WTC11 (cell line): ENCODE results near the gene ZCCHC10.

ENCODE experiments used
- CTCF ChIP-seq: fragments of 200-600 bp; IDR thresholded peaks from 2 replicates; pipeline ENCODE4 v1.8.0; 2022; ENCODE audit warnings: antibody characterized with exemption
- ELF4 ChIP-seq: sonication (generic); formaldehyde crosslinking; IDR thresholded peaks from 2 replicates; pipeline ENCODE4 v1.8.1; 2022; ENCODE audit warnings: low read depth, mild to moderate bottlenecking, moderate library complexity, missing genetic modification reagents
- ETV6 ChIP-seq: sonication (generic); formaldehyde crosslinking; IDR thresholded peaks from 2 replicates; pipeline ENCODE4 v1.8.1; 2022; ENCODE audit warnings: mild to moderate bottlenecking, missing genetic modification reagents
- FOXK1 ChIP-seq: sonication (generic); formaldehyde crosslinking; IDR thresholded peaks from 2 replicates; pipeline ENCODE4 v1.8.0; 2022; ENCODE audit warnings: mild to moderate bottlenecking, moderate library complexity, missing genetic modification reagents
- KAT7 ChIP-seq: sonication (generic); formaldehyde crosslinking; IDR thresholded peaks from 2 replicates; pipeline ENCODE4 v1.8.1; 2023; ENCODE audit warnings: missing genetic modification reagents, mild to moderate bottlenecking, borderline replicate concordance
- MAX ChIP-seq: sonication (generic); formaldehyde crosslinking; IDR thresholded peaks from 2 replicates; pipeline ENCODE4 v1.8.0; 2022; ENCODE audit warnings: mild to moderate bottlenecking, missing genetic modification reagents
- NFE2L1 ChIP-seq: sonication (generic); formaldehyde crosslinking; IDR thresholded peaks from 2 replicates; pipeline ENCODE4 v1.8.1; 2023; ENCODE audit warnings: missing genetic modification reagents
- NFYB ChIP-seq: sonication (generic); formaldehyde crosslinking; conservative IDR thresholded peaks from 2 replicates; pipeline ENCODE4 v1.8.0; 2022; ENCODE audit warnings: low read depth, missing genetic modification reagents
- PRDM15 ChIP-seq: sonication (generic); formaldehyde crosslinking; IDR thresholded peaks from 2 replicates; pipeline ENCODE4 v1.8.0; 2022; ENCODE audit warnings: missing genetic modification reagents
- SP1 ChIP-seq: sonication (generic); formaldehyde crosslinking; conservative IDR thresholded peaks from 2 replicates; pipeline ENCODE4 v1.8.1; 2022; ENCODE audit warnings: missing genetic modification reagents
- ZNF232 ChIP-seq: sonication (generic); formaldehyde crosslinking; IDR thresholded peaks from 2 replicates; pipeline ENCODE4 v1.8.0; 2022; ENCODE audit warnings: mild to moderate bottlenecking, missing genetic modification reagents
- TF ChIP-seq, protein P1 (sequence below): sonication (generic); formaldehyde crosslinking; IDR thresholded peaks from 2 replicates; pipeline ENCODE4 v1.8.1; 2023; ENCODE audit warnings: mild to moderate bottlenecking, missing genetic modification reagents
- TF ChIP-seq, protein P2 (sequence below): fragments of 250-450 bp; sonication (Bioruptor Pico); IDR thresholded peaks from 2 replicates; pipeline ENCODE4 v2.1.2; 2022; ENCODE audit warnings: mild to moderate bottlenecking, moderate library complexity
- TF ChIP-seq, protein P3 (sequence below): sonication (generic); formaldehyde crosslinking; IDR thresholded peaks from 2 replicates; pipeline ENCODE4 v1.8.1; 2022; ENCODE audit warnings: missing genetic modification reagents, borderline replicate concordance

- TF ChIP-seq CTCF (no peak), FOXK1 (CRISPR knock-in tag) (no peak), MAX (CRISPR knock-in tag) (no peak), NFYB (CRISPR knock-in tag) (no peak), ZNF232 (no peak), KAT7 (no peak), PRDM15 (CRISPR knock-in tag) (no peak), ETV6 (CRISPR knock-in tag) (no peak), SP1 (CRISPR knock-in tag) (no peak), NFE2L1 (CRISPR knock-in tag) (no peak), ELF4 (CRISPR knock-in tag) (no peak)
- TF ChIP-seq, protein P1, sequence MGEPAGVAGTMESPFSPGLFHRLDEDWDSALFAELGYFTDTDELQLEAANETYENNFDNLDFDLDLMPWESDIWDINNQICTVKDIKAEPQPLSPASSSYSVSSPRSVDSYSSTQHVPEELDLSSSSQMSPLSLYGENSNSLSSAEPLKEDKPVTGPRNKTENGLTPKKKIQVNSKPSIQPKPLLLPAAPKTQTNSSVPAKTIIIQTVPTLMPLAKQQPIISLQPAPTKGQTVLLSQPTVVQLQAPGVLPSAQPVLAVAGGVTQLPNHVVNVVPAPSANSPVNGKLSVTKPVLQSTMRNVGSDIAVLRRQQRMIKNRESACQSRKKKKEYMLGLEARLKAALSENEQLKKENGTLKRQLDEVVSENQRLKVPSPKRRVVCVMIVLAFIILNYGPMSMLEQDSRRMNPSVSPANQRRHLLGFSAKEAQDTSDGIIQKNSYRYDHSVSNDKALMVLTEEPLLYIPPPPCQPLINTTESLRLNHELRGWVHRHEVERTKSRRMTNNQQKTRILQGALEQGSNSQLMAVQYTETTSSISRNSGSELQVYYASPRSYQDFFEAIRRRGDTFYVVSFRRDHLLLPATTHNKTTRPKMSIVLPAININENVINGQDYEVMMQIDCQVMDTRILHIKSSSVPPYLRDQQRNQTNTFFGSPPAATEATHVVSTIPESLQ (CRISPR knock-in tag), result no peak
- TF ChIP-seq, protein P2, sequence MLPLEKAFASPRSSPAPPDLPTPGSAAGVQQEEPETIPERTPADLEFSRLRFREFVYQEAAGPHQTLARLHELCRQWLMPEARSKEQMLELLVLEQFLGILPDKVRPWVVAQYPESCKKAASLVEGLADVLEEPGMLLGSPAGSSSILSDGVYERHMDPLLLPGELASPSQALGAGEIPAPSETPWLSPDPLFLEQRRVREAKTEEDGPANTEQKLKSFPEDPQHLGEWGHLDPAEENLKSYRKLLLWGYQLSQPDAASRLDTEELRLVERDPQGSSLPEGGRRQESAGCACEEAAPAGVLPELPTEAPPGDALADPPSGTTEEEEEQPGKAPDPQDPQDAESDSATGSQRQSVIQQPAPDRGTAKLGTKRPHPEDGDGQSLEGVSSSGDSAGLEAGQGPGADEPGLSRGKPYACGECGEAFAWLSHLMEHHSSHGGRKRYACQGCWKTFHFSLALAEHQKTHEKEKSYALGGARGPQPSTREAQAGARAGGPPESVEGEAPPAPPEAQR, result no peak
- TF ChIP-seq, protein P3, sequence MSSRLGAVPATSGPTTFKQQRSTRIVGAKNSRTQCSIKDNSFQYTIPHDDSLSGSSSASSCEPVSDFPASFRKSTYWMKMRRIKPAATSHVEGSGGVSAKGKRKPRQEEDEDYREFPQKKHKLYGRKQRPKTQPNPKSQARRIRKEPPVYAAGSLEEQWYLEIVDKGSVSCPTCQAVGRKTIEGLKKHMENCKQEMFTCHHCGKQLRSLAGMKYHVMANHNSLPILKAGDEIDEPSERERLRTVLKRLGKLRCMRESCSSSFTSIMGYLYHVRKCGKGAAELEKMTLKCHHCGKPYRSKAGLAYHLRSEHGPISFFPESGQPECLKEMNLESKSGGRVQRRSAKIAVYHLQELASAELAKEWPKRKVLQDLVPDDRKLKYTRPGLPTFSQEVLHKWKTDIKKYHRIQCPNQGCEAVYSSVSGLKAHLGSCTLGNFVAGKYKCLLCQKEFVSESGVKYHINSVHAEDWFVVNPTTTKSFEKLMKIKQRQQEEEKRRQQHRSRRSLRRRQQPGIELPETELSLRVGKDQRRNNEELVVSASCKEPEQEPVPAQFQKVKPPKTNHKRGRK (CRISPR knock-in tag), result no peak
Measured at GRCh38 chr5:133050521-133050920, 24.2 kb upstream of the ZCCHC10 start.
